ENCODE measurements around the gene SETD3. TPM values are rescaled to one million over a fixed set of nuclear protein-coding genes. Genes with fewer than 3 reads are reported as not detected.

SETD3 gene
- total and polyA plus RNA-seq, 2 donors (not counting 1 experiment from before 2014, with no cell fraction given) = 11.0 to 32.1 TPM

- Histone ChIP-seq H3K9ac (ENCODE audit: low read length) (no peak overlapping the region), H3K9me3 (ENCODE audit: control extremely low read depth in 1 of 3, control insufficient read depth in 2 of 3, insufficient read depth in 1 of 3, low read length in 2 of 3) (peaks cover 0 to 5% (median 0%) of the 10 kb centered on the region in 3 donors), H3K36me3 (replicated peaks in 1 of 2; ENCODE audit: control extremely low read depth in 1 of 2, control insufficient read depth in 1 of 2, extremely low read depth in 1 of 2, insufficient read depth in 2 of 2, low read length in 1 of 2) (no peaks in the 10 kb centered on the region), H2AFZ (ENCODE audit: insufficient read depth, low read depth, low read length, poor library complexity, severe bottlenecking) (no peak overlapping the region), H3K27me3 (replicated peaks in 1 of 4; ENCODE audit: control extremely low read depth in 1 of 4, control insufficient read depth in 3 of 4, insufficient read depth in 4 of 4, low read length in 3 of 4) (no peaks in the 10 kb centered on the region), H3K79me2 (ENCODE audit: control insufficient read depth, insufficient read depth, low read length) (no peaks in the 10 kb centered on the region), H3K27ac (ENCODE audit: low read length in 2 of 2) (no peak overlapping the region), H3K4me1 (ENCODE audit: control insufficient read depth in 2 of 2, insufficient read depth in 2 of 2, low read length in 2 of 2) (no peaks in the 10 kb centered on the region), H3K4me2 (replicated peaks; ENCODE audit: low read depth, low read length, poor library complexity, severe bottlenecking) (no peak overlapping the region), H3K4me3 (ENCODE audit: control extremely low read depth in 1 of 5, extremely low read depth in 1 of 5, insufficient read depth in 1 of 5, low read depth in 2 of 5, low read length in 4 of 5) (no peak overlapping the region), H4K20me1 (ENCODE audit: control insufficient read depth, insufficient read depth, low read length, poor library complexity, severe bottlenecking) (no peaks in the 10 kb centered on the region)
- POLR2A ChIA-PET = no interaction called here
- intact Hi-C loops (cut with micrococcal nuclease) = no loop called here
- H3K9me3 Mint-ChIP-seq (ENCODE audit: insufficient read depth) = no peaks in the 10 kb centered on the region
- DNase-seq (no peak), ATAC-seq (ENCODE audit: low read depth) (no peak)
- no peak for TF ChIP-seq CTCF (IDR thresholded peaks at IDR 0.05)
- no peak for TF ChIP-seq EZH2 (IDR thresholded peaks at IDR 0.05; ENCODE audit: borderline replicate concordance, insufficient read depth, low read depth, low read length, poor library complexity, severe bottlenecking)
- H3K4me3 Mint-ChIP-seq = no peak overlapping the region
- 58% methylated on average over 4 of the region's 14 CpGs for WGBS (ENCODE audit: insufficient coverage)
- CTCF ChIA-PET = no interaction called here
- no peaks in the 10 kb centered on the region for H3K27me3 Mint-ChIP-seq
- H3K4me1 Mint-ChIP-seq = no peaks in the 10 kb centered on the region
- H3K27ac Mint-ChIP-seq = no peak overlapping the region
Measured at GRCh38 chr14:99351166-99352007, 129.3 kb downstream of the SETD3 start.

- Histone ChIP-seq H4K20me1 (ENCODE audit: control insufficient read depth, insufficient read depth, low read length, poor library complexity, severe bottlenecking) (no peaks in the 10 kb centered on the region), H3K36me3 (replicated peaks in 1 of 2; ENCODE audit: control extremely low read depth in 1 of 2, control insufficient read depth in 1 of 2, extremely low read depth in 1 of 2, insufficient read depth in 2 of 2, low read length in 1 of 2) (no peaks in the 10 kb centered on the region), H3K4me3 (ENCODE audit: control extremely low read depth in 1 of 5, extremely low read depth in 1 of 5, insufficient read depth in 1 of 5, low read depth in 2 of 5, low read length in 4 of 5) (no peak overlapping the region), H2AFZ (ENCODE audit: insufficient read depth, low read depth, low read length, poor library complexity, severe bottlenecking) (no peak overlapping the region), H3K9ac (ENCODE audit: low read length) (no peak overlapping the region), H3K9me3 (ENCODE audit: control extremely low read depth in 1 of 3, control insufficient read depth in 2 of 3, insufficient read depth in 1 of 3, low read length in 2 of 3) (peaks cover 0 to 5% (median 0%) of the 10 kb centered on the region in 3 donors), H3K27ac (ENCODE audit: low read length in 2 of 2) (no peak overlapping the region), H3K4me2 (replicated peaks; ENCODE audit: low read depth, low read length, poor library complexity, severe bottlenecking) (no peak overlapping the region), H3K79me2 (ENCODE audit: control insufficient read depth, insufficient read depth, low read length) (no peaks in the 10 kb centered on the region), H3K4me1 (ENCODE audit: control insufficient read depth in 2 of 2, insufficient read depth in 2 of 2, low read length in 2 of 2) (no peaks in the 10 kb centered on the region), H3K27me3 (replicated peaks in 1 of 4; ENCODE audit: control extremely low read depth in 1 of 4, control insufficient read depth in 3 of 4, insufficient read depth in 4 of 4, low read length in 3 of 4) (no peaks in the 10 kb centered on the region)
- ChIA-PET POLR2A (no interaction called here), CTCF (no interaction called here)
- DNase-seq (no peak), ATAC-seq (ENCODE audit: low read depth) (no peak)
- no peaks in the 10 kb centered on the region for H3K4me1 Mint-ChIP-seq
- H3K27me3 Mint-ChIP-seq = no peaks in the 10 kb centered on the region
- no peak overlapping the region for H3K4me3 Mint-ChIP-seq
- H3K27ac Mint-ChIP-seq = no peak overlapping the region
- intact Hi-C loops (cut with micrococcal nuclease) = no loop called here
- 90% methylated on average over 7 of the region's 12 CpGs for WGBS (ENCODE audit: insufficient coverage)
- no peaks in the 10 kb centered on the region for H3K9me3 Mint-ChIP-seq (ENCODE audit: insufficient read depth)
- TF ChIP-seq EZH2 (IDR thresholded peaks at IDR 0.05; ENCODE audit: borderline replicate concordance, insufficient read depth, low read depth, low read length, poor library complexity, severe bottlenecking) (no peak), CTCF (IDR thresholded peaks at IDR 0.05) (no peak)
Measured at GRCh38 chr14:99350751-99351150, 129.9 kb downstream of the SETD3 start.
